Right atrium auricular region (tissue), 2 donors: ENCODE results near the gene TIMM44. TPM values are rescaled to one million over a fixed set of nuclear protein-coding genes. Genes with fewer than 3 reads are reported as not detected.

Experiments
- DNase-seq: peaks from one replicate; pipeline ENCODE4 v3.0.0-alpha.2; 2019; ENCODE audit warnings: low spot score
- H3K27ac ChIP-seq, 2 donors: fragments of 200-600 bp; sonication (generic); 1 replicate in 1 of 2; 2 replicates in 1 of 2; pipeline ENCODE4 v1.5.1; 2016 to 2019
- H3K27me3 ChIP-seq, 2 donors: fragments of 200-600 bp; sonication (generic); one replicate each; pipeline versions ENCODE4 v1.5.1 to v1.6.0; 2017 to 2019
- H3K36me3 ChIP-seq: fragments of 200-600 bp; sonication (generic); one replicate; pipeline ENCODE4 v1.5.1; 2016
- H3K4me1 ChIP-seq, 2 donors: fragments of 200-600 bp; sonication (generic); one replicate each; pipeline versions ENCODE4 v1.5.1 to v1.6.0; 2017 to 2019
- H3K4me3 ChIP-seq, 2 donors: fragments of 200-600 bp; sonication (generic); 1 replicate in 1 of 2; 2 replicates in 1 of 2; pipeline ENCODE4 v1.5.1; 2017 to 2019; ENCODE audit warnings: mild to moderate bottlenecking in 1 of 2, moderate library complexity in 1 of 2
- H3K9me3 ChIP-seq, 2 donors: fragments of 200-600 bp; sonication (generic); one replicate each; pipeline ENCODE4 v1.5.1; 2019
- total RNA-seq, 2 donors: library from RNA; depleted of rRNA; stranded (reverse); fragments of >200 nt; gene quantifications; one replicate each; pipeline ENCODE4 v1.1.0, GENCODE V29; 2016
- TF ChIP-seq, protein P1 (sequence below), 2 donors: fragments of 200-600 bp; sonication (generic); IDR thresholded peaks; one replicate each; pipeline ENCODE4 v1.5.1; 2019; ENCODE audit warnings: antibody characterized with exemption in 2 of 2

TIMM44 gene
- total RNA-seq, 2 donors from 2014 or later, result 49.1 to 64.1 TPM

DNA sequence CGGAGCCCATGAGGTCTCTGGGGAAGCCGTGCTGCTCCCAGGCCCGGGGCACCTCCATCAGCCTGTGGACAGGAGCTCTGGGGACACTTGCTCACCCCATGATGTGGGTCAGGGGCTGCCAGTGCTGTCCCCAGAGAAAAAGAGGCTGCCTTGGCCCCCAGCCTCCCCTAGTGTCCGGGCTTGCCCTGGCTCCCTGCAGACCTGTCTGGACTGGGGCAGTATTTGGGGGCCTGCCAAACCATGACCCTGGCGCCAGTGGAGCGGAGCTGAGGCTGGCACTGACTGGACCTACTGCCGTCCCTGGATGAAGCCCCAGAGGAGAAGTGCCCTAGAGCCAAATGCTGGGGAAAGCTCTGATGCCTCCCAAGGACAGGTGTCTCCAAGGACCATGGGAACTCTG lies 31.6 kb upstream of the TIMM44 start:
- Histone ChIP-seq H3K4me1 (peaks cover 0 to 37% of the 10 kb centered on the region in 2 donors), H3K36me3 (peaks cover 26% of the 10 kb centered on the region), H3K27me3 (no peaks in the 10 kb centered on the region), H3K9me3 (no peaks in the 10 kb centered on the region), H3K4me3 (no peak overlapping the region), H3K27ac (peak overlapping the region; percentile 58 to 74)
- TF ChIP-seq, protein P1, sequence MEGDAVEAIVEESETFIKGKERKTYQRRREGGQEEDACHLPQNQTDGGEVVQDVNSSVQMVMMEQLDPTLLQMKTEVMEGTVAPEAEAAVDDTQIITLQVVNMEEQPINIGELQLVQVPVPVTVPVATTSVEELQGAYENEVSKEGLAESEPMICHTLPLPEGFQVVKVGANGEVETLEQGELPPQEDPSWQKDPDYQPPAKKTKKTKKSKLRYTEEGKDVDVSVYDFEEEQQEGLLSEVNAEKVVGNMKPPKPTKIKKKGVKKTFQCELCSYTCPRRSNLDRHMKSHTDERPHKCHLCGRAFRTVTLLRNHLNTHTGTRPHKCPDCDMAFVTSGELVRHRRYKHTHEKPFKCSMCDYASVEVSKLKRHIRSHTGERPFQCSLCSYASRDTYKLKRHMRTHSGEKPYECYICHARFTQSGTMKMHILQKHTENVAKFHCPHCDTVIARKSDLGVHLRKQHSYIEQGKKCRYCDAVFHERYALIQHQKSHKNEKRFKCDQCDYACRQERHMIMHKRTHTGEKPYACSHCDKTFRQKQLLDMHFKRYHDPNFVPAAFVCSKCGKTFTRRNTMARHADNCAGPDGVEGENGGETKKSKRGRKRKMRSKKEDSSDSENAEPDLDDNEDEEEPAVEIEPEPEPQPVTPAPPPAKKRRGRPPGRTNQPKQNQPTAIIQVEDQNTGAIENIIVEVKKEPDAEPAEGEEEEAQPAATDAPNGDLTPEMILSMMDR (IDR thresholded peaks at IDR 0.05), result no peak
- DNase-seq, result no peak

DNA sequence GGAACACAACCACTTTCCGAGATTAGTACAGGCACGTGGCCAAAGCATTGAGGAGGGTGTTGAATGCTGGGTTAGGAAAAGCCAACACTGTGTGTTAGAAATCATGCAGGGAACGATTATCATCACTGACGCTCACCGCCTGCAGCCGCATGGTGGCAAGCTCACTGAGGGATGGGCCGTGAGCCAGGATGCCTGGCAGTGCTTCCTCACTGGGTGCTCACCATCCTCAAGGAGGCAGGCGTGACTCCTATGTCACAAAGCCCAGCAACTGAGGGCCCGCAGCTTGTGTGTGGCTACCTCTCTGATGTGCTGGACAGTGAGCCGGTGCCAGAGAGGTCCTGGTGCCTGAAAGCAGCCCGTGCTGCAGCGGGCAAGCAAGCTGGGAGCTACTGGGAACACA lies 30.4 kb upstream of the TIMM44 start:
- peak overlapping the region; percentile 58 to 74 for H3K27ac ChIP-seq
- peak; percentile 62 for DNase-seq
- H3K36me3 ChIP-seq, result peaks cover 18% of the 10 kb centered on the region
- H3K4me1 ChIP-seq, result peaks cover 0 to 27% of the 10 kb centered on the region in 2 donors
- no peaks in the 10 kb centered on the region for H3K9me3 ChIP-seq
- no peak overlapping the region for H3K4me3 ChIP-seq
- no peaks in the 10 kb centered on the region for H3K27me3 ChIP-seq
- TF ChIP-seq, protein P1 (IDR thresholded peaks at IDR 0.05), result no peak

DNA sequence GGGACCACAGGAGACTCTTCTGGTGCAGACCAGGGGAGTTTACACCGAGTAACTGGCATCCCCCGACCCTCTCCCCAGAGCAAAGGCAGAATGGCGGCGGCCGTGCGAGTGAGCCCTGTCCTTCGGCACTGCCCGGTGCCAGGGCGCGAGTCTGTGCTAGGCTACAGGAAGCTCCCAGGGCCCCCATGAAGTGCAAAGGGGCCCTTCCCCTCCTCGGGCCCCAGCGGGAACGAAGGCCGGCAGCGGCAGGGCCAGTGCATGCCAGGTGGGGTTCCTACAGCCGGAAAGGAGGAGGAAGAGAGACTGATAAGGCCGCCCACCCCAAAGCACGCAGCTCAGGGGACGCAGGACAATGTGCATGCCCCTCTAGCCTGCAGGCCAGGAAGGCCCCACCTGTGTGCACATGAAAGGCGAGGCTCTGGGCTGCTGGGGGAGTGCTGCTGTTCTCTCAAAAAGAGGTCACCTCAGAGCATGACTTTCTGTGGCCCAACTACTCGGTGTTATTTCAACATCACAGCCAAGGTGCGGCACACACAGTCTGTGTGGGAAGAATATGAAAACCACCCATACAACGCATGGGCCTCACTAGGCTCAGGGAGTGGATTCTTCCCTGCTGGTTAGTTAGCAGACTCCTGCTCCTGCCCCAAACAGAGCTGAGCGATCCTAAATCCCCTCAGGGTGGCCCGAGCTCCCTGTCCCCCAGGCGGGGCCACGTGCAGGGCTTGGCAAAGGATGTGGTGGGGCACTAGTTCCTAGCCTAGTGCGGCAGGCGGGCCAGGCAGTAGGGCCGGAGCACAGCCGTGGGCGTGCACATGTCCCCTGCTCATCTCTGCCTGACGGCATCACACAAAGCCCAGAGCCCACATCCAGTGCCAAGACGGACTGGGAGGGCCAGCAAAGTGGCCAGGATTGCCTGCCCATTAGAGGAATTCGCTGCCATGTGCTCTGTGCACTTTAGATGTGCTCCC lies 28.4 kb upstream of the TIMM44 start:
- Histone ChIP-seq H3K9me3 (no peaks in the 10 kb centered on the region), H3K36me3 (peaks cover 19% of the 10 kb centered on the region), H3K27ac (peak overlapping the region in 1 of 2 donors; percentile 9), H3K4me3 (no peak overlapping the region), H3K4me1 (peaks cover 0 to 19% of the 10 kb centered on the region in 2 donors), H3K27me3 (no peaks in the 10 kb centered on the region)
- DNase-seq, result no peak
- TF ChIP-seq, protein P1 (IDR thresholded peaks at IDR 0.05), result no peak

DNA sequence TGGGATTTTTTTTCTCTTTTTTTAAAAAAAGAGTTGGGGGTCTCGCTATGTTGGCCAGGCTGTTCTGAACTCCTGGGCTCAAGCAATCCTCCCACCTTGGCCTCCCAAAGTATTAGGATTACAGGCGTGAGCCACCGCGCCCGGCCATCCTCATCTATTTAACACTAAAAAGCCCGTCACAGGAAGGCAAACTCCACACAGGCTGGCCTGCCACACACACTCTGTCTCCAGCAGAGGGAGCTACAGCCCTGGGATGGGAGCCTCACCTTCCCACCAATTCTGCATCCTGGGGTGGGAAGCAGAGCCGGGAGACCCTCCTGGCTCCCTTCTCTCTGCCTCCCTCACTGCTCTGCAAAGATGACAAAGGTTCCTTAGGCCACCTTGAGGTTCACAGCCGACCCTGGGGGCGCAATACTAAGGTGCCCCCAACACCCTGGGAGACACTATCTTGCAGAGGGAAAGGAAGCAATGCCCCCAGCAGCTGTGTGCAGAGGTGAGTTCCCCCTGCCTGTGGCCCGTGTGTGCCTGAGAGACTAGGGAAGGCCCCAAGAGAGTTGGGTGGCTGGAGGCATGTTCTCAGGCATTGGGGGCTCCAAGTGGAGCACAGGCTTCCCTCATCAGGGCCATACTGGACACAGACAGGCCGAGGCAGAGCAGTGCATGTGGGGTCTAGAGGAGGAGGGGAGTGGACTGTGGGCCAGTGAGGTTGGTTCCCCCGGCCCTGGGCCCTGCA lies 27.4 kb upstream of the TIMM44 start:
- Histone ChIP-seq H3K27ac (peak overlapping the region in 1 of 2 donors; percentile 9), H3K36me3 (peaks cover 29% of the 10 kb centered on the region), H3K4me1 (peaks cover 0 to 19% of the 10 kb centered on the region in 2 donors), H3K4me3 (no peak overlapping the region), H3K27me3 (no peaks in the 10 kb centered on the region), H3K9me3 (no peaks in the 10 kb centered on the region)
- TF ChIP-seq, protein P1 (IDR thresholded peaks at IDR 0.05), result peak; percentile 48 to 83
- no peak for DNase-seq

DNA sequence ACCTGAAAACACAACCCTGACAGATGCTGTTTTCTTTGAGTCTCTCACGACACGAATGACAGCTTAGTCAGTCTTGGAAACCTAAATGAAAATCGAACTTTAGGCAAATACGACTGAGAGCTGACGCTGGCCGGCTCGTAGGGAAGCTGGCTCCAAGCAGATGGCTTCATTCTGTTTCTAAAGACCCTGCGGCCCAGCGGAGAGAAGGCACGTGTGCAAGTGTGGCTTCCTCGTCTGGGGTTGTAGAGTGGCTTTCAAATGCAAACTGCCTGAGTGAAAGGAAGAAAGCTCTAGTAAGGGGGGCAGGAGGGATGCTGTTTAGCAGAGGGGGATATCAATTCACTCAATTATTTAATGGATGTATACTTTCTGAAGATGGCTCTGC lies 26.1 kb upstream of the TIMM44 start:
- Histone ChIP-seq H3K4me1 (peaks cover 0 to 6% of the 10 kb centered on the region in 2 donors), H3K27ac (no peak overlapping the region), H3K36me3 (peaks cover 31% of the 10 kb centered on the region), H3K4me3 (no peak overlapping the region), H3K9me3 (no peaks in the 10 kb centered on the region), H3K27me3 (no peaks in the 10 kb centered on the region)
- no peak for DNase-seq
- TF ChIP-seq, protein P1 (IDR thresholded peaks at IDR 0.05), result no peak
